HepG2 (cell line): ENCODE measurements around the gene EPB41.

ENCODE experiments used
- CTCF ChIP-seq: sonication (generic); formaldehyde crosslinking; IDR thresholded peaks from 2 replicates; pipeline ENCODE4 v1.5.0; 2020; ENCODE audit warnings: mild to moderate bottlenecking, missing genetic modification reagents, moderate library complexity
- DR1 ChIP-seq: sonication (generic); formaldehyde crosslinking; IDR thresholded peaks from 2 replicates; pipeline ENCODE4 v1.8.0; 2021; ENCODE audit warnings: mild to moderate bottlenecking, missing genetic modification reagents, inconsistent platforms
- MED13 ChIP-seq: sonication (generic); formaldehyde crosslinking; IDR thresholded peaks from 2 replicates; pipeline ENCODE4 v1.5.0; 2020; ENCODE audit warnings: missing genetic modification reagents
- USF2 ChIP-seq, 2 experiments: sonication (generic) in 1 of 2; formaldehyde crosslinking in 1 of 2; IDR thresholded peaks; 2 replicates each; pipeline versions ENCODE4 v1.5.1 to v1.6.1; 2011 to 2020; ENCODE audit warnings: borderline replicate concordance in 1 of 2, low read depth in 1 of 2, low read length in 1 of 2, mild to moderate bottlenecking in 1 of 2, missing genetic modification reagents in 1 of 2, moderate library complexity in 1 of 2
- ZBTB20 ChIP-seq: sonication (generic); formaldehyde crosslinking; IDR thresholded peaks from 2 replicates; pipeline ENCODE4 v1.8.1; 2023; ENCODE audit warnings: missing genetic modification reagents, low read depth, mild to moderate bottlenecking, borderline replicate concordance
- ZNF143 ChIP-seq: sonication (generic); formaldehyde crosslinking; IDR thresholded peaks from 2 replicates; pipeline ENCODE4 v1.4.0; 2020; ENCODE audit warnings: missing genetic modification reagents
- TF ChIP-seq, protein P1 (sequence below): IDR thresholded peaks from 2 replicates; pipeline ENCODE4 v1.6.1; 2016; ENCODE audit warnings: low read depth, missing genetic modification reagents, missing compliant biosample characterization

DNA sequence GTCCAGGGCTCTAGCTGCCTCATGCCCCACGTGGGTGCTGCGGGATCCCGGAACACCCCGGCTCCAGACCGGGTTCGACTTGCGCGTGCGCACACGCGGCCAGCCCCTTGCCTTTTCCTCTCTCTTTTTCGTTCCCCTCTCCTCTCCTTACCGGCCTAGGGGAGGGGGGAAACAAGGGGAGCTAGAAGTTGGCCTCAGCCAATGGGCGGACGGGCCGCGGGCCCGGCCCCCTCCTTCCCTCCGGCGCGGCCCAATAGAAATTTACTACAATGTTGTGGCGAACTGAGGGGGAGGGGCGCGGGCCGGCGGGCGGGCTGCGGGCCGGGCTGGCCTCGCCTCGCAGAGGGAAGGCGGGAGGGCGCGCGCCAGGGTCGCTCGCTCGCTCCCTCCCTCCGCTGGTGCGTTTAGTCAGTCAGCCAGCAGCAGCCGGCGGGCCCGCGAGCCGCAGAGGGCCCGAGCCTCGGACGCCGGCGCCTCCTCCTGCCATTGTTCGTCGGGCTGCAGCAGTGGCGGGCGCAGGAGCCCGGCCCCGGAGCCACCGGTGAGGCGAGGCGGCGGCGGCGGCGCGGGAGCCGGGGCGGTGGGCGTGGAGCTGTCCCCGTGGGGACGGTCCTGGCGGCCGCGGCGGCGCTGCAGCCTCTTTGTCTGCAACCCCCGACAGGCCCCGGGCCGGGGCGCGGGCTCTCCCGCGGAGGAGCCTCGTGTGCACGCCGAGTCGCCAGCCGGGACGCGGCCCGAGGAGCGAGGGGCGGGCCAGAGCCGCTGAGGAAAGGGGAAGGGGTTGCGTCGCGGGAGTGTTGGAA lies at the start of gene EPB41:
- TF ChIP-seq CTCF (CRISPR knock-in tag): 0 out of 2 replicates have a peak, but pooled peaks have one; percentile 3
- no peak for TF ChIP-seq ZBTB20
- TF ChIP-seq ZNF143 (CRISPR knock-in tag): no peak
- peak; percentile 47; the same call in 1 of the 2 replicates for TF ChIP-seq USF2 (IDR thresholded peaks at IDR 0.05; ENCODE audit: low read depth, low read length)
- no peak for TF ChIP-seq USF2 (CRISPR knock-in tag; IDR thresholded peaks at IDR 0.05; ENCODE audit: borderline replicate concordance)
- TF ChIP-seq, protein P1, sequence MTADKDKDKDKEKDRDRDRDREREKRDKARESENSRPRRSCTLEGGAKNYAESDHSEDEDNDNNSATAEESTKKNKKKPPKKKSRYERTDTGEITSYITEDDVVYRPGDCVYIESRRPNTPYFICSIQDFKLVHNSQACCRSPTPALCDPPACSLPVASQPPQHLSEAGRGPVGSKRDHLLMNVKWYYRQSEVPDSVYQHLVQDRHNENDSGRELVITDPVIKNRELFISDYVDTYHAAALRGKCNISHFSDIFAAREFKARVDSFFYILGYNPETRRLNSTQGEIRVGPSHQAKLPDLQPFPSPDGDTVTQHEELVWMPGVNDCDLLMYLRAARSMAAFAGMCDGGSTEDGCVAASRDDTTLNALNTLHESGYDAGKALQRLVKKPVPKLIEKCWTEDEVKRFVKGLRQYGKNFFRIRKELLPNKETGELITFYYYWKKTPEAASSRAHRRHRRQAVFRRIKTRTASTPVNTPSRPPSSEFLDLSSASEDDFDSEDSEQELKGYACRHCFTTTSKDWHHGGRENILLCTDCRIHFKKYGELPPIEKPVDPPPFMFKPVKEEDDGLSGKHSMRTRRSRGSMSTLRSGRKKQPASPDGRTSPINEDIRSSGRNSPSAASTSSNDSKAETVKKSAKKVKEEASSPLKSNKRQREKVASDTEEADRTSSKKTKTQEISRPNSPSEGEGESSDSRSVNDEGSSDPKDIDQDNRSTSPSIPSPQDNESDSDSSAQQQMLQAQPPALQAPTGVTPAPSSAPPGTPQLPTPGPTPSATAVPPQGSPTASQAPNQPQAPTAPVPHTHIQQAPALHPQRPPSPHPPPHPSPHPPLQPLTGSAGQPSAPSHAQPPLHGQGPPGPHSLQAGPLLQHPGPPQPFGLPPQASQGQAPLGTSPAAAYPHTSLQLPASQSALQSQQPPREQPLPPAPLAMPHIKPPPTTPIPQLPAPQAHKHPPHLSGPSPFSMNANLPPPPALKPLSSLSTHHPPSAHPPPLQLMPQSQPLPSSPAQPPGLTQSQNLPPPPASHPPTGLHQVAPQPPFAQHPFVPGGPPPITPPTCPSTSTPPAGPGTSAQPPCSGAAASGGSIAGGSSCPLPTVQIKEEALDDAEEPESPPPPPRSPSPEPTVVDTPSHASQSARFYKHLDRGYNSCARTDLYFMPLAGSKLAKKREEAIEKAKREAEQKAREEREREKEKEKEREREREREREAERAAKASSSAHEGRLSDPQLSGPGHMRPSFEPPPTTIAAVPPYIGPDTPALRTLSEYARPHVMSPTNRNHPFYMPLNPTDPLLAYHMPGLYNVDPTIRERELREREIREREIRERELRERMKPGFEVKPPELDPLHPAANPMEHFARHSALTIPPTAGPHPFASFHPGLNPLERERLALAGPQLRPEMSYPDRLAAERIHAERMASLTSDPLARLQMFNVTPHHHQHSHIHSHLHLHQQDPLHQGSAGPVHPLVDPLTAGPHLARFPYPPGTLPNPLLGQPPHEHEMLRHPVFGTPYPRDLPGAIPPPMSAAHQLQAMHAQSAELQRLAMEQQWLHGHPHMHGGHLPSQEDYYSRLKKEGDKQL (CRISPR knock-in tag): no peak
- 0 out of 2 replicates have a peak, but pooled peaks have one; percentile 57 for TF ChIP-seq MED13 (CRISPR knock-in tag)
- no peak for TF ChIP-seq DR1
